ENCODE results near the gene S1PR2.

DNA sequence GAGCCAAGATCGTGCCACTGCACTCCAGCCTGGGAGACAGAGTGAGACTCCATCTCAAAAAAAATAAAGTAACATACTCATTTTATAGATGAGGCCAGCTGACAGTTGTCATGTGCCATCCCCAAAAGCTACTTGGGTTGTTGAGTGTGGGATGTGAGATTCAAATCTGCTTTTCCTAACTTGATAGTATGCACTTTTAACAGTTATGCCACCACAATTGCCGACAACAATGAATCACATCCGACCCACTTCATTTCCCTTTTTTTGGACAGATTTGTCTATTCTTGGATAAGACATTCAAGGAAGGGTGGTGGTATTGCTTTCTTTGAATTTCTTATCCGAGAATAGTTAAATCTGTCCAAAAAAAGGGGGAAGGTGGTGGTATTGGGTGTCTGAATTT, 20.1 kb downstream of the S1PR2 start:
- no peak for TF ChIP-seq MAX (IDR thresholded peaks at IDR 0.05)
- TF ChIP-seq CTCF (IDR thresholded peaks at IDR 0.05; ENCODE audit: low read depth, low read length, missing input control), result no peak
- TF ChIP-seq REST (IDR thresholded peaks at IDR 0.05), result no peak
- TF ChIP-seq, protein P1, sequence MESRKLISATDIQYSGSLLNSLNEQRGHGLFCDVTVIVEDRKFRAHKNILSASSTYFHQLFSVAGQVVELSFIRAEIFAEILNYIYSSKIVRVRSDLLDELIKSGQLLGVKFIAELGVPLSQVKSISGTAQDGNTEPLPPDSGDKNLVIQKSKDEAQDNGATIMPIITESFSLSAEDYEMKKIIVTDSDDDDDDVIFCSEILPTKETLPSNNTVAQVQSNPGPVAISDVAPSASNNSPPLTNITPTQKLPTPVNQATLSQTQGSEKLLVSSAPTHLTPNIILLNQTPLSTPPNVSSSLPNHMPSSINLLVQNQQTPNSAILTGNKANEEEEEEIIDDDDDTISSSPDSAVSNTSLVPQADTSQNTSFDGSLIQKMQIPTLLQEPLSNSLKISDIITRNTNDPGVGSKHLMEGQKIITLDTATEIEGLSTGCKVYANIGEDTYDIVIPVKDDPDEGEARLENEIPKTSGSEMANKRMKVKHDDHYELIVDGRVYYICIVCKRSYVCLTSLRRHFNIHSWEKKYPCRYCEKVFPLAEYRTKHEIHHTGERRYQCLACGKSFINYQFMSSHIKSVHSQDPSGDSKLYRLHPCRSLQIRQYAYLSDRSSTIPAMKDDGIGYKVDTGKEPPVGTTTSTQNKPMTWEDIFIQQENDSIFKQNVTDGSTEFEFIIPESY (IDR thresholded peaks at IDR 0.05), result no peak
